Liver (tissue), 4 donors: ENCODE data around the gene ERCC6. TPM values are rescaled to one million over a fixed set of nuclear protein-coding genes. Genes with fewer than 3 reads are reported as not detected.

Experiments
- polyA plus RNA-seq, 2 donors: library from polyadenylated mRNA; stranded (reverse) in 1 of 2; unstranded in 1 of 2; fragments of 200-250 nt in 1 of 2; fragments of >200 nt in 1 of 2; fragmentation: Nextera tagmentation in 1 of 2; extraction: Ambion mirVana in 1 of 2; gene quantifications; one replicate each; pipeline versions ENCODE4 v1.2.1 to v1.2.3, GENCODE V29; 2013 to 2015
- total RNA-seq, 2 donors: library from RNA; depleted of rRNA; stranded (reverse); fragments of >200 nt; gene quantifications; one replicate each; pipeline ENCODE4 v1.2.3, GENCODE V29; 2014
- donor health status: healthy.
- donor health status: healthy.
- donor health status: healthy.

The ERCC6 gene
- total and polyA plus RNA-seq, 4 donors, result 2.3 to 17.1 (median 7.5) TPM

Other genes with a start within 250 kb of the ERCC6 start
- not detected for gene C10orf71, start 240.0 kb downstream of the ERCC6 start, total RNA-seq
- gene C10orf71, start 240.0 kb downstream of the ERCC6 start, polyA plus RNA-seq, result under 1 TPM in 1 of 2 donors, not detected in 1; 0.03 TPM
- gene DRGX, start 143.0 kb downstream of the ERCC6 start, total RNA-seq, result not detected
- not detected for gene DRGX, start 143.0 kb downstream of the ERCC6 start, polyA plus RNA-seq
- not detected for gene SLC18A3, start 71.2 kb upstream of the ERCC6 start, total RNA-seq
- gene SLC18A3, start 71.2 kb upstream of the ERCC6 start, polyA plus RNA-seq, result not detected
- gene CHAT, start 74.9 kb upstream of the ERCC6 start, total RNA-seq, result not detected
- gene CHAT, start 74.9 kb upstream of the ERCC6 start, polyA plus RNA-seq, result not detected
- gene C10orf53, start 140.5 kb upstream of the ERCC6 start, total RNA-seq, result not detected
- not detected for gene C10orf53, start 140.5 kb upstream of the ERCC6 start, polyA plus RNA-seq
- gene OGDHL, start 223.2 kb upstream of the ERCC6 start, total RNA-seq, result 10 to 100 TPM in 1 of 2 donors, 1 to 10 TPM in 1; 5.2 to 67.9 TPM
- gene OGDHL, start 223.2 kb upstream of the ERCC6 start, polyA plus RNA-seq, result 10 to 100 TPM; 41.2 to 58.3 TPM